H4 (cell line): ENCODE data around the gene ADAM19. TPM values are rescaled to one million over a fixed set of nuclear protein-coding genes. Genes with fewer than 3 reads are reported as not detected.

Experiments used
- DNase-seq: peaks from one replicate; pipeline ENCODE4 v3.0.0-alpha.2; 2015; ENCODE audit warnings: low spot score
- total RNA-seq: library from RNA; depleted of rRNA; stranded (reverse); fragments of >200 nt; shearing (Covaris generic); gene quantifications from 2 replicates; pipeline ENCODE4 v1.2.3, GENCODE V29; 2014

The ADAM19 gene
- total RNA-seq, 1 experiment from 2014 or later, result 5.6 TPM

GRCh38 chr5:157542282-157543000, 33.1 kb downstream of the ADAM19 start:
- no peak for DNase-seq

GRCh38 chr5:157541447-157542118, 34.0 kb downstream of the ADAM19 start:
- DNase-seq, result no peak

- no peak for DNase-seq
Observed at GRCh38 chr5:157540707-157541446, 34.7 kb downstream of the ADAM19 start.

- no peak for DNase-seq
Observed at GRCh38 chr5:157540124-157540523, 35.5 kb downstream of the ADAM19 start.

- no peak for DNase-seq
Observed at GRCh38 chr5:157539503-157540022, 36.0 kb downstream of the ADAM19 start.

- DNase-seq, result no peak
Observed at GRCh38 chr5:157538311-157538710, 37.3 kb downstream of the ADAM19 start.

- DNase-seq, result no peak
Observed at GRCh38 chr5:157535042-157535865, 40.3 kb downstream of the ADAM19 start.

- no peak for DNase-seq
Observed at GRCh38 chr5:157533011-157533481, 42.5 kb downstream of the ADAM19 start.

- DNase-seq, result no peak
Observed at GRCh38 chr5:157532022-157532421, 43.6 kb downstream of the ADAM19 start.

GRCh38 chr5:157530226-157530972, 45.2 kb downstream of the ADAM19 start:
- DNase-seq, result no peak

- DNase-seq, result no peak
Observed at GRCh38 chr5:157529002-157529401, 46.6 kb downstream of the ADAM19 start.

- no peak for DNase-seq
Observed at GRCh38 chr5:157528036-157528632, 47.4 kb downstream of the ADAM19 start.

GRCh38 chr5:157524887-157525286, 50.7 kb downstream of the ADAM19 start:
- DNase-seq, result no peak

- no peak for DNase-seq
Observed at GRCh38 chr5:157523976-157524375, 51.6 kb downstream of the ADAM19 start.

GRCh38 chr5:157521704-157522029, 53.9 kb downstream of the ADAM19 start:
- no peak for DNase-seq

- peak; percentile 85 for DNase-seq
Observed at GRCh38 chr5:157520911-157521703, 54.5 kb downstream of the ADAM19 start.

GRCh38 chr5:157519579-157520253, 55.9 kb downstream of the ADAM19 start:
- DNase-seq, result no peak

GRCh38 chr5:157518963-157519362, 56.6 kb downstream of the ADAM19 start:
- DNase-seq, result no peak
